Transverse colon (tissue), 4 donors: ENCODE data around the gene SCAMP1. TPM values are rescaled to one million over a fixed set of nuclear protein-coding genes. Genes with fewer than 3 reads are reported as not detected.

ENCODE experiments used
- DNase-seq: peaks from one replicate; pipeline ENCODE4 v3.0.0-alpha.2; 2019
- H3K27ac ChIP-seq, 4 donors: fragments of 200-600 bp; sonication (generic); 2 replicates each; pipeline ENCODE4 v1.5.1; 2016 to 2018; ENCODE audit warnings: inconsistent platforms in 4 of 4
- H3K27me3 ChIP-seq: fragments of 200-600 bp; sonication (generic); 2 replicates; pipeline ENCODE4 v1.5.1; 2017; ENCODE audit warnings: inconsistent platforms
- H3K36me3 ChIP-seq, 4 donors: fragments of 200-600 bp; sonication (generic); 2 replicates each; pipeline ENCODE4 v1.5.1; 2017 to 2019; ENCODE audit warnings: inconsistent platforms in 4 of 4
- H3K4me1 ChIP-seq, 4 donors: fragments of 200-600 bp; sonication (generic); 2 replicates each; pipeline ENCODE4 v1.5.1; 2017 to 2020; ENCODE audit warnings: inconsistent platforms in 4 of 4
- H3K4me3 ChIP-seq, 4 donors: fragments of 200-600 bp; sonication (generic); 1 replicate in 1 of 4; 2 replicates in 3 of 4; pipeline versions ENCODE4 v1.5.1 to v1.6.1; 2017 to 2019; ENCODE audit warnings: inconsistent platforms in 4 of 4
- H3K9me3 ChIP-seq, 2 donors: fragments of 200-600 bp; sonication (generic); 2 replicates each; pipeline ENCODE4 v1.5.1; 2017 to 2019; ENCODE audit warnings: inconsistent platforms in 2 of 2
- EP300 ChIP-seq: sonication (generic); formaldehyde crosslinking; IDR thresholded peaks from one replicate; pipeline ENCODE4 v1.6.1; 2017; ENCODE audit warnings: antibody characterized with exemption, low read depth
- POLR2A ChIP-seq: fragments of 450-650 bp; IDR thresholded peaks from one replicate; pipeline ENCODE4 v1.6.1; 2016; ENCODE audit warnings: antibody characterized with exemption, mild to moderate bottlenecking, moderate library complexity
- POLR2AphosphoS5 ChIP-seq, 3 donors: sonication (generic); formaldehyde crosslinking; IDR thresholded peaks; one replicate each; pipeline ENCODE4 v1.6.1; 2016; ENCODE audit warnings: antibody characterized with exemption in 3 of 3
- WGBS, 2 donors: methylation state at CpG; one replicate each; pipeline ENCODE4 v1.1.5; 2018; ENCODE audit warnings: low coverage in 1 of 2; 5-methylcytosine and 5-hydroxymethylcytosine counted together
- in situ Hi-C, 4 donors: fragments of 200-750 bp; cut with MboI; loops; one replicate each; pipeline versions ENCODE4 v1.15.0 to v1.15.1; 2017; ENCODE audit warnings: low sequenced_read_pairs in 3 of 4, low pct_ligation_motif_present in 1 of 4, low pct_unique_long_range_greater_than_20kb in 1 of 4
- intact Hi-C: fragments of 100-400 bp; cut with DNase I; formaldehyde crosslinking; loops from one replicate; pipeline ENCODE4 v1.15.1; 2023; ENCODE audit warnings: low total_unique reads
- total RNA-seq, 4 donors: library from RNA; depleted of rRNA; stranded (reverse); fragments of >200 nt; gene quantifications; one replicate each; pipeline ENCODE4 v1.1.0, GENCODE V29; 2016
- TF ChIP-seq, protein P1 (sequence below), 5 experiments: fragments of 200-600 bp in 3 of 5; fragments of 450-650 bp in 2 of 5; sonication (generic) in 3 of 5; IDR thresholded peaks; 1 replicate in 2 of 5; 2 replicates in 3 of 5; pipeline ENCODE4 v1.5.1; 2016 to 2017; ENCODE audit warnings: antibody characterized with exemption in 5 of 5, inconsistent platforms in 3 of 5, mild to moderate bottlenecking in 2 of 5, moderate library complexity in 1 of 5

SCAMP1 gene
- total RNA-seq, 4 donors from 2014 or later: 10.5 to 24.7 (median 21.8) TPM

GRCh38 chr5:78487846-78488245 lies 127.4 kb downstream of the SCAMP1 start:
- Histone ChIP-seq H3K4me3 (no peak overlapping the region), H3K4me1 (peaks cover 3 to 17% (median 6%) of the 10 kb centered on the region in 4 donors), H3K9me3 (no peaks in the 10 kb centered on the region), H3K36me3 (peaks cover 0 to 17% (median 3%) of the 10 kb centered on the region in 4 donors), H3K27me3 (no peaks in the 10 kb centered on the region), H3K27ac (no peak overlapping the region)
- no peak for DNase-seq
- WGBS, 2 donors: 91 to 97% methylated on average over 4 of the region's 4 CpGs
- intact Hi-C loops: no loop called here
- no peak for TF ChIP-seq EP300
- TF ChIP-seq, protein P1, sequence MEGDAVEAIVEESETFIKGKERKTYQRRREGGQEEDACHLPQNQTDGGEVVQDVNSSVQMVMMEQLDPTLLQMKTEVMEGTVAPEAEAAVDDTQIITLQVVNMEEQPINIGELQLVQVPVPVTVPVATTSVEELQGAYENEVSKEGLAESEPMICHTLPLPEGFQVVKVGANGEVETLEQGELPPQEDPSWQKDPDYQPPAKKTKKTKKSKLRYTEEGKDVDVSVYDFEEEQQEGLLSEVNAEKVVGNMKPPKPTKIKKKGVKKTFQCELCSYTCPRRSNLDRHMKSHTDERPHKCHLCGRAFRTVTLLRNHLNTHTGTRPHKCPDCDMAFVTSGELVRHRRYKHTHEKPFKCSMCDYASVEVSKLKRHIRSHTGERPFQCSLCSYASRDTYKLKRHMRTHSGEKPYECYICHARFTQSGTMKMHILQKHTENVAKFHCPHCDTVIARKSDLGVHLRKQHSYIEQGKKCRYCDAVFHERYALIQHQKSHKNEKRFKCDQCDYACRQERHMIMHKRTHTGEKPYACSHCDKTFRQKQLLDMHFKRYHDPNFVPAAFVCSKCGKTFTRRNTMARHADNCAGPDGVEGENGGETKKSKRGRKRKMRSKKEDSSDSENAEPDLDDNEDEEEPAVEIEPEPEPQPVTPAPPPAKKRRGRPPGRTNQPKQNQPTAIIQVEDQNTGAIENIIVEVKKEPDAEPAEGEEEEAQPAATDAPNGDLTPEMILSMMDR (IDR thresholded peaks at IDR 0.05): no peak
- TF ChIP-seq POLR2A: no peak
- no peak for TF ChIP-seq POLR2AphosphoS5 (IDR thresholded peaks at IDR 0.05)
- in situ Hi-C loops: no loop called here

- Histone ChIP-seq H3K4me1 (no peaks in the 10 kb centered on the region), H3K4me3 (no peak overlapping the region), H3K36me3 (peaks cover 0 to 17% (median 3%) of the 10 kb centered on the region in 4 donors), H3K9me3 (no peaks in the 10 kb centered on the region), H3K27ac (no peak overlapping the region), H3K27me3 (no peaks in the 10 kb centered on the region)
- no peak for DNase-seq
- in situ Hi-C loops: no loop called here
- WGBS, 2 donors: 85 to 89% methylated on average over 4 of the region's 4 CpGs
- TF ChIP-seq POLR2A (no peak), POLR2AphosphoS5 (IDR thresholded peaks at IDR 0.05) (no peak), EP300 (no peak)
- TF ChIP-seq, protein P1 (IDR thresholded peaks at IDR 0.05): no peak
- intact Hi-C loops: no loop called here
Measured at GRCh38 chr5:78490709-78491485, 130.5 kb downstream of the SCAMP1 start.

- Histone ChIP-seq H3K36me3 (peaks cover 0 to 17% (median 3%) of the 10 kb centered on the region in 4 donors), H3K4me1 (peaks cover 0 to 6% (median 0%) of the 10 kb centered on the region in 4 donors), H3K4me3 (no peak overlapping the region), H3K27me3 (no peaks in the 10 kb centered on the region), H3K9me3 (no peaks in the 10 kb centered on the region), H3K27ac (no peak overlapping the region)
- in situ Hi-C loops (no loop called here), intact Hi-C loops (no loop called here)
- TF ChIP-seq, protein P1 (IDR thresholded peaks at IDR 0.05): no peak
- TF ChIP-seq POLR2A: no peak
- no peak for TF ChIP-seq POLR2AphosphoS5 (IDR thresholded peaks at IDR 0.05)
- no peak for TF ChIP-seq EP300
- WGBS, 2 donors: 96% methylated on average over 2 of the region's 2 CpGs; no CpG with 5 or more reads in 1 of the 2 donors
- no peak for DNase-seq
Measured at GRCh38 chr5:78492224-78492623, 131.8 kb downstream of the SCAMP1 start.

DNA sequence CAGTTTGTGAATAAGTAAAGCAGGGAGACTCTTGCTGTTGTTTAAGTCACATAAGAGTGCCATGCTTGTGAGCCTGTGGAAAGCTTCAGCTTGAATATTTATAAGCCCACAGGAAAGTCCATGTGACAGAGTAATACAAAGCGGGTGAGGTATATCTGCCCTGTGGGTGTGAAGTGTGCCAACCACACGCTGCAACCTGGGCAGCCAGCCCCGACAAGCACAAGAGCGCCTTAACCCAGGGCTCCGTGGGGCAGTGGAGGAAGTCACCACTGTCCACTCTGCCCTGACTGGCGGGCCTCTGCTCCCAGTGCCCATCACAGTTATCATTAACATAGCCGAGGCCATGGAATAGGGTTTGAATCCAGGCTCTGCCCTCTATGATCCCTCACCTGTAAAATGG lies 132.2 kb downstream of the SCAMP1 start:
- intact Hi-C loops (no loop called here), in situ Hi-C loops (no loop called here)
- DNase-seq: no peak
- H3K9me3 ChIP-seq: no peaks in the 10 kb centered on the region
- TF ChIP-seq POLR2AphosphoS5 (IDR thresholded peaks at IDR 0.05): no peak
- no peak for TF ChIP-seq EP300
- TF ChIP-seq, protein P1 (IDR thresholded peaks at IDR 0.05): no peak
- no peak for TF ChIP-seq POLR2A
- H3K27ac ChIP-seq: no peak overlapping the region
- WGBS, 2 donors: 97 to 100% methylated on average over 1 to 7 of the region's 7 CpGs
- H3K36me3 ChIP-seq: peaks cover 0 to 14% (median 3%) of the 10 kb centered on the region in 4 donors
- peaks cover 0 to 6% (median under 1%) of the 10 kb centered on the region in 4 donors for H3K4me1 ChIP-seq
- H3K27me3 ChIP-seq: no peaks in the 10 kb centered on the region
- H3K4me3 ChIP-seq: no peak overlapping the region
